Measurements from ENCODE around the gene GDPD4. TPM values are rescaled to one million over a fixed set of nuclear protein-coding genes. Genes with fewer than 3 reads are reported as not detected.

The GDPD4 gene
- total and polyA plus RNA-seq, 7 donors: not detected

DNA sequence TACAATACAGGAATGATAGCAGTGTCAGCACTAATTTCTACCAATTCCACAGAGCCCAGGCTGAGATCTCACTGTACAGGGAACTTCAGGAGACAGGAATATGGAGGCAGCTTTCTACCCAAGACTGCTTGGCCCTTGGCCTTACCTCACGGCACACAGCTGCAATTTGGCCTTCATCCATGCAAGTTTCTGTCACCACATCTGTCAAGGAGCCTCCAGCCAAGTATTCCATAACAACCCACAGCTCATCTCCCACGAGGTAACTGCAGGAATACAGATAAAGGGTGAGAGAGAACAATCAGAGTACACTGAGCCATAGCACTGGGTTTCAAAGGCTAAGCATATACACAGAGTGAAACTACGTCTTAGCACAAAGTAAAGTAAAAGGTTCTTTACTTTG lies 39.0 kb upstream of the GDPD4 start:
- H3K9me3 ChIP-seq: no peaks in the 10 kb centered on the region
- no peaks in the 10 kb centered on the region for H3K27me3 ChIP-seq
- no peak for TF ChIP-seq EP300 (IDR thresholded peaks at IDR 0.05)
- no peak for TF ChIP-seq POLR2AphosphoS5 (IDR thresholded peaks at IDR 0.05)
- no peak for TF ChIP-seq POLR2A (IDR thresholded peaks at IDR 0.05)
- TF ChIP-seq, protein P1, sequence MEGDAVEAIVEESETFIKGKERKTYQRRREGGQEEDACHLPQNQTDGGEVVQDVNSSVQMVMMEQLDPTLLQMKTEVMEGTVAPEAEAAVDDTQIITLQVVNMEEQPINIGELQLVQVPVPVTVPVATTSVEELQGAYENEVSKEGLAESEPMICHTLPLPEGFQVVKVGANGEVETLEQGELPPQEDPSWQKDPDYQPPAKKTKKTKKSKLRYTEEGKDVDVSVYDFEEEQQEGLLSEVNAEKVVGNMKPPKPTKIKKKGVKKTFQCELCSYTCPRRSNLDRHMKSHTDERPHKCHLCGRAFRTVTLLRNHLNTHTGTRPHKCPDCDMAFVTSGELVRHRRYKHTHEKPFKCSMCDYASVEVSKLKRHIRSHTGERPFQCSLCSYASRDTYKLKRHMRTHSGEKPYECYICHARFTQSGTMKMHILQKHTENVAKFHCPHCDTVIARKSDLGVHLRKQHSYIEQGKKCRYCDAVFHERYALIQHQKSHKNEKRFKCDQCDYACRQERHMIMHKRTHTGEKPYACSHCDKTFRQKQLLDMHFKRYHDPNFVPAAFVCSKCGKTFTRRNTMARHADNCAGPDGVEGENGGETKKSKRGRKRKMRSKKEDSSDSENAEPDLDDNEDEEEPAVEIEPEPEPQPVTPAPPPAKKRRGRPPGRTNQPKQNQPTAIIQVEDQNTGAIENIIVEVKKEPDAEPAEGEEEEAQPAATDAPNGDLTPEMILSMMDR (IDR thresholded peaks at IDR 0.05): no peak
- H3K27ac ChIP-seq: no peak overlapping the region
- 77 to 80% methylated on average over 3 of the region's 3 CpGs for WGBS, 2 donors
- no peak overlapping the region for H3K4me3 ChIP-seq
- H3K4me1 ChIP-seq: no peaks in the 10 kb centered on the region
- DNase-seq: no peak
- intact Hi-C loops (cut with DNase I): no loop called here
- H3K36me3 ChIP-seq: peaks cover 0 to 65% (median 7%) of the 10 kb centered on the region in 4 donors

DNA sequence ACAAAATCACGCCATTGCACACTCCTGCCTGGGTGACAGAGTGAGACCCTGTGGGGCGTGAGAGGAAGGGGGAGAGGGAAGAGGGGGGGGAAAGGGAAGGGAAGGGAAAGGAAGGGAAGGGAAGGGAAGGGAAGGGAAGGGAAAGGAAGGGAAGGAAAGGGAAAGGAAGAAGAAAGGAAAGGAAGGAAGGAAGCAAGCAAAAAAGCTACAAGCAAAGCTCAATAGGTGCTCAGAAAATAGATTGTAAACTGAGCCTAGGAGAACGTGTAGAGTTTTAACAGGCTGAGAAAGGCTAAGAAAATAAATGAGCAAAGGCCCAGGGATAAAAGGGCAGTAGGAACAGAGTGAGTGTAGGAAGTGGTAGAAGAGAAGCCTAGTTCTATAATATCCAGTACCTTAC lies 30.8 kb upstream of the GDPD4 start:
- peaks cover 0 to 35% (median 2%) of the 10 kb centered on the region in 4 donors for H3K36me3 ChIP-seq
- H3K27ac ChIP-seq: no peak overlapping the region
- 91 to 99% methylated on average over 3 of the region's 3 CpGs for WGBS, 2 donors
- H3K4me1 ChIP-seq: no peaks in the 10 kb centered on the region
- TF ChIP-seq EP300 (IDR thresholded peaks at IDR 0.05): no peak
- no peak for TF ChIP-seq POLR2AphosphoS5 (IDR thresholded peaks at IDR 0.05)
- no peak for TF ChIP-seq POLR2A (IDR thresholded peaks at IDR 0.05)
- TF ChIP-seq, protein P1 (IDR thresholded peaks at IDR 0.05): no peak
- DNase-seq: no peak
- no peaks in the 10 kb centered on the region for H3K9me3 ChIP-seq
- no peak overlapping the region for H3K4me3 ChIP-seq
- no peaks in the 10 kb centered on the region for H3K27me3 ChIP-seq
- intact Hi-C loops (cut with DNase I): no loop called here

DNA sequence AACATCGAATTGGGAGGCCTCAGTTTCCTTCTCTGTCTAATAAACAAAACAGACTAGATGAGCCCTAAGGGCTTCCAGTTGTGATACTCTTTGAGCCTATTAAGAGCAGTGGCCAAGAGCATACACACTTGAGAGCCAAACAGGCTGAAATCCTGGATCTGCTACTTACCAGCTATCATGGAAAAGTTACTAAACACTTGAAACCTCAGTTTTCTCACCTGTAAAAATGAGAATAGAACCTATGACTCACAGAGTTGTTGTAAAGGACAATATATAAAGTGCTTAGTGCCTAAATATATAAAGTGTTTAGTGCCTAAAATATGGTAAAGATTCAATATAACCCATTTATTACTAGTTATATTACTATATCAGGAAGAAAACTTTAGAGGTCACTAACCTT lies 23.7 kb upstream of the GDPD4 start:
- peaks cover 0 to 22% (median 5%) of the 10 kb centered on the region in 4 donors for H3K36me3 ChIP-seq
- DNase-seq: no peak
- 78 to 82% methylated on average over 1 of the region's 1 CpG for WGBS, 2 donors
- intact Hi-C loops (cut with DNase I): no loop called here
- no peak overlapping the region for H3K27ac ChIP-seq
- no peaks in the 10 kb centered on the region for H3K4me1 ChIP-seq
- H3K9me3 ChIP-seq: no peaks in the 10 kb centered on the region
- TF ChIP-seq POLR2A (IDR thresholded peaks at IDR 0.05) (no peak), POLR2AphosphoS5 (IDR thresholded peaks at IDR 0.05) (no peak)
- no peak overlapping the region for H3K4me3 ChIP-seq
- no peaks in the 10 kb centered on the region for H3K27me3 ChIP-seq

DNA sequence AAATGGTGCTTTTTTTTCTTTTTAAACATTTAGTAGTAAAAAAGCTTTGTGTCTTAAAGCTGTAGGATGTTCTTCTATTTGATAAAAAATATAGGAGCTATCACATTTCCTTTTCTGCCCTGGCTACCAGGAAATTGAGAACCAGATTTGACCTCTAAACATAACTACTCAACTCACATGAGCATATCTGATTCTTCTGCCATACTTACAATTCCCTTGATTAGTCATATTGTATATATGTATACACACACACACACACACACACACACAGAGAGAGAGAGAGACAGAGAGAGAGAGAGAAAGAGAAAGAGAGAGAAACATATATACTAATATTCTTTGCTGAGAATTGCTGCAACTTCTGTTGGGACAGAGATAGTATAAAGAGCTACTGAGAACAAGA lies 23.0 kb upstream of the GDPD4 start:
- Histone ChIP-seq H3K36me3 (peaks cover 0 to 22% (median 5%) of the 10 kb centered on the region in 4 donors), H3K27me3 (no peaks in the 10 kb centered on the region)

DNA sequence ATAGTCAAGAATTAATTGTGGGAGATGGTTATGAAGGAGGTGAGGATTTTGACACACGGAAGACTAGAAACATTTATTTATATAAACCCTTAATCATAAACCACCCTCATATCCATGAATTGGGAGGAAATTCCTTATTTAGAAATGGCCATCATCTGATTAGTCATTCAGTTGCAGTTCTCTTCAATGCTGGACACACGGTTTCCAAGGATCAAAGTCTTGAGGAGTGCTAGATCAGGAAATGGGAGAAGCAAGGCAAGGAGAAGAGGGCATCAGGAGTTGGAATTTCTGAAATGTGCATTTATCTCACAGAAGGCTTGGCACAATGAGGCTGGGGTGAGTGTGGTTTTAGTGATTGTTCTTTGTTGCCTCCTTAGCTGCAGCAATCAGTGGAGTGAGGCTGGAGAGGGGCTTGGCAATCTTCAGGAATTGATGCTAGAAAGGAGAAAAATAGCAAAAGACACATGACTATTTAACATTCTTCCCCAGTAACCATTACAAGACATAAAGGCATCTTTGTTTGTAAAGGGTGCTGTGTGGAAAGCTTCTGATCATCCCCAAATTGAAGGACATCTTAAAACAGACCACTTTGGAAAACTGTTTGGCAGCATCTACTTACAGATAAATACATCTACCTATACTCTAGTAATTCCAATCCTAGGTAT lies 21.6 kb upstream of the GDPD4 start:
- TF ChIP-seq POLR2A (IDR thresholded peaks at IDR 0.05) (no peak), POLR2AphosphoS5 (IDR thresholded peaks at IDR 0.05) (no peak), EP300 (IDR thresholded peaks at IDR 0.05) (no peak)
- TF ChIP-seq, protein P1 (IDR thresholded peaks at IDR 0.05): no peak
- no peaks in the 10 kb centered on the region for H3K27me3 ChIP-seq
- H3K27ac ChIP-seq: no peak overlapping the region
- intact Hi-C loops (cut with DNase I): no loop called here
- WGBS, 2 donors: 74 to 79% methylated on average over 2 of the region's 2 CpGs
- H3K4me1 ChIP-seq: no peaks in the 10 kb centered on the region
- no peak for DNase-seq
- peaks cover 0 to 22% (median 5%) of the 10 kb centered on the region in 4 donors for H3K36me3 ChIP-seq
- H3K4me3 ChIP-seq: no peak overlapping the region
- H3K9me3 ChIP-seq: no peaks in the 10 kb centered on the region

More for the DNA sequence above, 23.0 kb upstream of the GDPD4 start:
- Histone ChIP-seq H3K4me3 (no peak overlapping the region), H3K4me1 (no peaks in the 10 kb centered on the region), H3K9me3 (no peaks in the 10 kb centered on the region), H3K27ac (no peak overlapping the region)
- no peak for DNase-seq
- TF ChIP-seq POLR2A (IDR thresholded peaks at IDR 0.05) (no peak), POLR2AphosphoS5 (IDR thresholded peaks at IDR 0.05) (no peak), EP300 (IDR thresholded peaks at IDR 0.05) (no peak)
- TF ChIP-seq, protein P1 (IDR thresholded peaks at IDR 0.05): no peak
- intact Hi-C loops (cut with DNase I): no loop called here

Data from sigmoid colon (tissue), 7 donors.